Right ventricle myocardium superior (tissue), 1 donor: ENCODE data around the gene BCL2A1. TPM values are rescaled to one million over a fixed set of nuclear protein-coding genes. Genes with fewer than 3 reads are reported as not detected.
"Not testable (repeated sequence)": the region's sequence is repeated elsewhere in the genome, so short reads cannot be mapped to it uniquely, and the experiment has no call there.

ENCODE experiments used
- ATAC-seq: fragments of 200-7000 bp; cut with Tn5 transposase; one replicate; pipeline ENCODE4 v1.9.1; 2020; ENCODE audit warnings: mild to moderate bottlenecking; ENCODE audit not compliant: poor library complexity
- DNase-seq: peaks from one replicate; pipeline ENCODE4 v3.0.0-alpha.2; 2020
- intact Hi-C: fragments of 100-400 bp; cut with DNase I; formaldehyde crosslinking; loops from one replicate; pipeline ENCODE4 v1.11.2; 2022
- total RNA-seq: library from RNA; stranded (reverse); fragmentation: NEBNext Ultra II Directional; extraction: Animal tissue kit (Norgen Biotek cat#: 25700); gene quantifications from one replicate; pipeline ENCODE4 v1.2.1, GENCODE V29; 2021
- donor health status: DM: no; HTN: yes; CAD: no; lungs with severe emphysema.

The BCL2A1 gene
- total RNA-seq, 1 donor from 2014 or later = 0.43 TPM

DNA sequence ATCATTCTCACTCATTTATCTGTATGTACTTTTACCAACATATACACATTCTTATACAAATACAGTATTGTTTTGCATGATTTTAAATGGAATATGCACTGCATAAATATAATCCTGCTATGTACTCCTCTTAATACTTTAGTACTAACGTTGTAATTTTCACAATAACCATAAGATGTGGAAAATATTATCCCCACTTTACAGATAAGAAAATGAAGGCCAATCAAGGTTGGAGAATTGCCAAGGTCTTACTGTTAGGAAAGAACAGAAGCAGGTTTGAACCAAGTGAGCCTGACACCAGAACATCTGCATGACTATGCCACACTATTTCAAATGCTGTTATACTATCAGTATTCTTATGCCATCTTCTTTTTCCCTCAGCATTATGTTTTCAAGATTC is 32.9 kb downstream of the BCL2A1 start:
- DNase-seq (no peak), ATAC-seq (no peak)
- intact Hi-C loops = no loop called here

DNA sequence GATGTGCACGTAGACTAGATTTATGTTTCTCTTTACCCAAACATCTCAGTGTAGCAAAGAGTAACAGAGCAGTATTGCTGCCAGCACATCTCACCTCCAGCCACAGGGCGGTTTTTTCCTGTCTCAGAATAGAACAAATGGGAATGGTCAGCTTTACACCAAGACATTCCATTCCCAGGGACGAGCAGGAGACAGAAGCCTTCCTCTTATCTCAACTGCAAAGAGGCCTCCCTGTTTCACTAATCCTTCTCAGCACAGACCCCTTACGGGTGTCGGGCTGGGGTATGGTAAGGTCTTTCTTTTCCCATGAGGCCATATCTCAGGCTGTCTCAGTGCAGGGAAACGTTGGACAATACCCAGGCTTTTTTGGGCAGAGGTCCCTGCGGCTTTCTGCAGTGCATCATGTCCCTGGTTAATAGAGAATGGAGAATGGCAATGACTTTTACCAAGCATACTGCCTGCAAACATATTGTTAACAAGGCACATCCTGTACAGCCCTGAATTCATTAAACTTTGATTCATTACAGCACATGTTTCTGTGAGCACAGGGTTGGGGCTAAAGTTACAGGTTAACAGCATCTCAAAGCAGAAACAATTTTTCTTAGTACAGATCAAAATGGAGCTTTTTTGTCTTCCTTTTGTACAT is 35.3 kb downstream of the BCL2A1 start:
- intact Hi-C loops, ATAC-seq: not testable (repeated sequence)

DNA sequence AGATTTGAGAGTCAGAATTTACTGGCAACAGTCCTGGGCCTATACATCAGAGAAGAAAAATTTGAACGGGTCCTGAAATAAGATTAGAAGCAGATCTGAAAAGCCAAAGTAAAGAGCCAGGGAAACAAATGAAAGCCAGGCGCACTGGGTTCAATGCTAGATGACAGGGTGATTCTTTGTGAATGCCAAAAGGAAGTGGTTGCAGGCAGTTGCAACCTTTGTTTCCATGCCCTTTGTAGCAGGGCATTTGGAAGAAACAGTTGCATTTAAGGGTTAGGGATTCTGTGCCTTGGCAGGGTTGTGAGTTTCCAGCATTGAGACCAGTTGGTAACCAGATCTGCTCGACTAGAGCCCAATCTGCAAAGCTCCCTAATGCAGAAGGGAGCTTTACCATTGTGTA is 37.8 kb downstream of the BCL2A1 start:
- intact Hi-C loops = no loop called here
- ATAC-seq = no peak

More for the DNA sequence above, 35.3 kb downstream of the BCL2A1 start:
- not testable (repeated sequence) for DNase-seq

DNA sequence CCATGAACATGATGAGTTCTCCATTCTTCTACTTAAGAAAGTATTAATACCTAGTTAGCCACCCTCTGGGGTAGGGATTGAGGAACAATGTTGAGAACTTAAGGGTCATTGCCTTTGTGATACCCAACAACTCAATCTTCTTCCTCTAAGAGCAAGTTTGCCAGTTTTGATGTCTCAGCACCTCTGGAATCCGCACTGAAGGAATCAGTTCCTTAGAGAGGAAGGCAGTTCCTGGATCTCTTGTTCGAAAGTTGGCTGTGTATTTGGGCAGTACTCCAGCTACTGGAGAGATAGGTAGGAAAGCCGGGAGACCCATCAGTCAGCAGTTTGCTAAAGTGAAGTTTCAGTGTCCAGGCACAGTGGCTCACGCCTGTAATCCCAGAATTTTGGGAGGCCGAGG is 38.5 kb downstream of the BCL2A1 start:
- ATAC-seq (no peak), DNase-seq (no peak)
- intact Hi-C loops = no loop called here

More for the DNA sequence above, 37.8 kb downstream of the BCL2A1 start:
- DNase-seq = no peak

DNA sequence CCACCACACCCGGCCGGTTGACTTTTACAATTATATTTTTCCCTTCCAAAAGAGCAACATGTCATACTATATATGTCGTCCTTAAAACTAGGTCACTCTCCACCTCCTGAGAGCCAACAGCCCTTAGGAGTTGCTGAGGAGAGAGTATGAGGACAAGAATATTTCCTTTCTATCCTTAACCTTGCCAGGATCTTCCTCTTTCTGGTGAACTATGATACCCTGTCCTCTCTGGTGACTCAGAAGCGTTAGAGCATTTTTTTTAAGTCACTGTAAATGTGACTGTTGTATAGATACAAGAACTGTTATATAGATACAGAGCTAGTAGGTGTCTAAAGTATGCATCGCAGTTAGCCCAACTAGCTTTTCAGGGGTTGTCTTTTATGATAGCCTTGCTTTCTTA is 40.5 kb downstream of the BCL2A1 start:
- DNase-seq (no peak), ATAC-seq (no peak)
- intact Hi-C loops = no loop called here

DNA sequence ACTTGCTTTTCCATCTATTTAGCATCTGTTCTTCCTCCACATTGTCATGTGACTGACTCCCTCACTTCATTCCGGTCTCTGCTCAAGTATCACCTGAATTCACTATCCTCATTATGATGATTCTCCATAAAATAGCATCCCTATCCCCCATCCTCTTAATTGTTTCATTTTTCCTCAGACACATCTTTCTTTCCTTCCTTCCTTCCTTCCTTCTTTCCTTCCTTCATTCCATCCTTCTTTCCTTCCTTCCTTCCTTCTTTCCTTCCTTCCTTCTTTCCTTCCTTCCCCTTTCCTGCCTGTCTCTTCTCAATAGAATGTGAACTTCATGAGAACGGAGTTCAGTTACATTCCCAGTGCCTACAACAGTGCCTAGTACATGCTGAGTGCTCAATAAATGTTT is 41.6 kb downstream of the BCL2A1 start:
- ATAC-seq (no peak), DNase-seq (no peak)
- intact Hi-C loops = no loop called here

DNA sequence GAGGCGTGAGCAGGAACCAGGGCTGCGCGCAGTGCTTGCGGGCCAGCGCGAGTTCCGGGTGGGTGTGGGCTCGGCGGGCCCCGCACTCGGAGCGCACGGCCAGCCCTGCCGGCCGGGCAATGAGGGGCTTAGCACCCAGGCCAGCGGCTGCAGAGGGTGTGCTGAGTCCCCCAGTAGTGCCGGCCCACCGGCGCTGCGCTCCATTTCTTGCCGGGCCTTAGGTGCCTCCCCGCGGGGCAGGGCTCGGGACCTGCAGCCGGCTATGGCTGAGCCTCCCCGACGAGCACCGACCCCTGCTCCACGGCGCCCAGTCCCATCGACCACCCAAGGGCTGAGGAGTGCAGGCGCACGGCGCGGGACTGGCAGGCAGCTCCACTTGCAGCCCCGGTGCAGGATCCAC is 44.9 kb downstream of the BCL2A1 start:
- DNase-seq, ATAC-seq, intact Hi-C loops: not testable (repeated sequence)

DNA sequence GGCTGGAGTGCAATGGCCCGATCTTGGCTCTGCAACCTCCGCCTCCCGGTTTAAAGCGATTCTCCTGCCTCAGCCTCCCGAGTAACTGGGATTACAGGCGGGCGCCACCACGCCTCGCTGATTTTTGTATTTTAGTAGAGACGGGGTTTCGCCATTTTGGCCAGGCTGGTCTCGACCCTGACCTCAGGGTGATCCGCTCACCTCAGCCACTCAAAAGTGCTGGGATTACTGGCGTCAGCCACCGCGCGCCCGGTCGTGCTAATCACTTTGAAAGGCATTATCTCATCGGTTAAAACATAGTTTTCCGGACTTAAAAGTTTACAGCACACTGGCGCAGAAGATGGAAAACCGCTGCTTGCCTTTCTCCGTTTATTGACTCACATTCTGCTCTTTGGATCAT is 46.6 kb downstream of the BCL2A1 start:
- intact Hi-C loops = no loop called here
- DNase-seq (no peak), ATAC-seq (no peak)

DNA sequence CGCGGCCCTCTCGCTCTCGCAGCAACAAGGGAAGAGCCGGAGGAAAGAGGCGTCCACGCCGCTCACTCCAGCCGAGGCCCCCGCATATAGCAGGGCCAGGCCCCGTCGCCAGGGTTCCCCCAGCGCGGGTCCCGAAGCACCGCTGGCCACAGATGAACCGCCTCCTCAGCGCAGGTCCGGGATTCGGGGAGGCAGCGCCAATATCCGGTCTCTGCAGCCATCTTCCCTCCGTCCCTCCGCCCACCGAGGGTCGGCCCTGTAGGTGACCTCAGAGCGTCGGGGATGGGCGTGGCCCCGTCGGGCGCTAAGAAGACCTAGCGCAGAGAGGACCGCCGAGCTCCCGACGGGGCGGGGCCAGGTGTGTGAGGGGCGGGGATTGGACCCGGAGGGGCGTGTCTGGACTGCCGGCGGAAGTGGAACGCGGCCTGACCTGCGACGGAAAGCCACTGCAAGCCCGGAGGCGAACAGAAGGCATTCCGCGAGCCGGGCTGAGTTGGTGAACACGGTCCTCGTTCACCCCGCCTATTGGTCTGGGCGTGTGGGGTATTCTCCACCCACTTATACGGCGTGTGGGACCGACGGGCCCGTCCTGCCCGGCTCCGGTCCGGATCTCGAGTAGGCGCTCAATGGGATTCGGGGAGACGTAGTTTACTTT is 47.4 kb downstream of the BCL2A1 start:
- peak; percentile 99 for ATAC-seq
- intact Hi-C loops = no loop called here
- peak; percentile 96 for DNase-seq

DNA sequence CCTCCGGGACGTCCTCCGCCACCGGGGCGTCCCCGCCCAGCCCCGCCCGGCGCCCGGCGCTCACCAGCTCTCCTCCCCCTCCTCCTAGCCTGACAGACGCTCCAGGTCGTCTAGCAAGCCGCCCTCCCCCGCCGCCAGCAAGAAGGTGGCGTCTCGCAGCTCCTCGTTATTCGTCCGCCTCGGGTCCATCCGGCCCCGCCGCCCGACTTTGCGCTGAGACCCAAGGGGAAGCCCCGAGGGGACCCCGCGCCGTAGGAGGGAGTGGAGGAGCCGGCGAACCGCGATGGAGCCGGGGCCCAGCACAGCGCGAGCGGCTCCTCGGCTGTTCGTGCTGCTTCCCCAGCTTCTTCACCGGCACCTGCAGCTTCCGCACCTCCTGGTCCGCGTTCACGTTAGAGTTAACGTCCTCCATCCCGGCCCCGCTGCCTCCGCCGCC is 47.9 kb downstream of the BCL2A1 start:
- peak; percentile 80 for DNase-seq
- peak; percentile 85 for ATAC-seq
- intact Hi-C loops = no loop called here

DNA sequence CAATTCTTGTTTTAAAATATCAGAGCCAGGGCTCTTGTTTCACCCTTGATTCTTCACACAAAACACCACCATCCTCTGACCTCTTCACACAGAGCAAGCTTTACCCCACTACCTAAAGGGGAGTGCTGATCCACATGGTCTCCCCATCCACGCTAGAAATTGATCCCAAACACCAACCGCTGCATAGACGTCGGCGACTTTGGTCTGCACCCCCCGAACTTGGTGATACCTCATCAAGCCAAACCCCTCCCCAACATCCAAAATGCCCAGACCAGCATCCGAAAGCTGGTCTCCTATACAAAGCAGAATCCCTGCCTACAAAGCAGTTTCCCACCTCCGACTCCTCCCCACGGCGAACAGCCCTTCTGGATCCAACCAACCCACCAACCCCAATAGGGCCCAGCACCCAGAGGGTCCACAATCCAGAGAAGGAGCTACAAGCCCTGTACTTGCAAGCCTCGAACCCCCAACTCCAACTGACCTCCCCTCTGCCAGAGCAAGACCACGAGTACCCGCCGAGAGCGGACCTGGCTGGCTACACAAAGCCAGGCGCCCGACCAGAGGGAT is 48.4 kb downstream of the BCL2A1 start:
- ATAC-seq (no peak), DNase-seq (no peak)
- intact Hi-C loops = no loop called here

DNA sequence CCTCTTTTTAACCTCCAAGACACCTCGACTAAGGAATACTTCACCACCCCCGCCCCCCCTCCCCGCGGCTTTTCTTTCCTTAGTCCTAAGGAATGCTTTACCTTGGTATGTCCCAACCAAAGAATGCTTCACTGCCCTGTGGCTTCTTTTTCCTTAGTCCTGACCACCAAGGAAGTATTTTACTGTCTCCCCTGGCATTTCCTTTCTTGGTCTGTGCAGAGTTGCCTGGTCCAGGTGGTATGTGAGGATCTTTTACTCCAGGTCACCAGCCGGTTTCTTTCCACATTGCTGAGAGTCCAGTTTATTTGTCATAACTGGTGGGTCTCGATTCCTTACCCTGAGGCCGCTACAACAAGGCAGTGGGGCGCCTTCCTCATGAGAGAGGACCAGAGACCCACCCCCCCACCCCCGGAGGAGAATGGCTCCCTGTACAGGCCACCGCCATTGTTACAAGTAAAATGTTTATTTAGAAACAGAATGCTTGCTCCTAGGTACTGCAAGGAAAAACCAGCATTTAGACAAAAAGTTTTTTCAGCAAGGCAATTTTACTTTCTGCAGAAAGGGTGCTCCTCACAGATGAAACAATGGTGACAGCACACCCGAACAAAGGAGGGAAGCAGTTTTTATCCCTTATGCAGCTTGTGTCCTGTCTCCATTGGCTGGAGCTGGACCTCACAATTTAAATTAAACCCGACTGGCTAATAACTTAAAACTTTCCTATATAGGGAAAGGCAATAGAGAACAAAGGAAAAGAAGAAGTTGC is 51.1 kb downstream of the BCL2A1 start:
- ATAC-seq (no peak), DNase-seq (no peak)
- intact Hi-C loops = no loop called here

DNA sequence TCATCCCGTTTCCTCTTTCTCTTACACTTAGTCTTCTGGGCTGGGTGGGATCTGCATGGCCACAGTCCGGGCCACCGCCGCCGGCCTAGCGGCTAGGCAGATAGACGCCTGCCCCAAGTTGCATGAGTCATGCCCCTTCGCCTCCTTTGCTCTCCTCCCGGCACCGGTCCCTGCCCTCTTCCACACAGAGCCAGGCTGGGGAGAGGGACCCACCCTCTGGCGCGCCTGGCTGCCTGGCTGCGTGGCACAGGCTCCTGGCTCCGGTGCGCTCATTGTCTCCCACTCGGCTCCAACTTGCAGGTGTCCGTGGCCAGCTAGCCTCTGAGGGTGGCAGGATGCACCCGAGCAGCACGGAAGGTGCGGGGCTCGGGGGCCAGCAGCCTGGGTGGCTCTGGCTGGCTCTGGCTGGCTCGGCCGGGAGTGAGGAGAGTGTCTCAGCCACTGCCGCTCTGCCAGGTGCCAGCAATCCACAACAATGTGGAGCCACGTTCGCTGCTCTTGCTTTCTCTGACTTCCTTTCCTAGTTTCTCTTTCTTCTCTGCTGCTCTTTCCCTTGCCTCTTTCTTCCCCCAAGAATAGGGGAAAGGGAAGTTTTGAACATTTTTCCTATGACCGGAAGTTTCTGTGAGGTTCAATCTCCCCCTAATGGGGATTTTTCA is 51.8 kb downstream of the BCL2A1 start:
- ATAC-seq (no peak), DNase-seq (no peak)
- intact Hi-C loops = no loop called here

DNA sequence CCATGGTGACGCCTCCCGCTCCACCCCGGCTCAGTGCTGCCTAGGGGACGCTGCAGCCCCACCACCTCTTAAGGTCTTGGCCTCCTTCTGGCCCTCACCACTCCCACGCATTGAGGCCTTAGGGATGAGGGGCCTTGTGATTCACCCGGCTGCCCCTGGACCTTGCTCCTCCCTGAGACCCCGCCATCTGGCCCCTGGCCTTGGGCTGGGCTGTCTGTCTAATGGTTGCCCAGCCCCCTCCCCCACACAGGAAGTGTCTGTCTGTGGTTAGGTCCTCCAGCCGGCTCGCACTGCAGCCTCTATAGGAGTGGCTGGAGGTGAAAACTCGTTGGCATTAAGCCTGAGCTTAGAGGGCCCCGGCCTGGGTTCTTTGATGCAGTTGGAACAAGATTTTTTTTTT is 52.7 kb downstream of the BCL2A1 start:
- ATAC-seq (no peak), DNase-seq (no peak)
- intact Hi-C loops = no loop called here

DNA sequence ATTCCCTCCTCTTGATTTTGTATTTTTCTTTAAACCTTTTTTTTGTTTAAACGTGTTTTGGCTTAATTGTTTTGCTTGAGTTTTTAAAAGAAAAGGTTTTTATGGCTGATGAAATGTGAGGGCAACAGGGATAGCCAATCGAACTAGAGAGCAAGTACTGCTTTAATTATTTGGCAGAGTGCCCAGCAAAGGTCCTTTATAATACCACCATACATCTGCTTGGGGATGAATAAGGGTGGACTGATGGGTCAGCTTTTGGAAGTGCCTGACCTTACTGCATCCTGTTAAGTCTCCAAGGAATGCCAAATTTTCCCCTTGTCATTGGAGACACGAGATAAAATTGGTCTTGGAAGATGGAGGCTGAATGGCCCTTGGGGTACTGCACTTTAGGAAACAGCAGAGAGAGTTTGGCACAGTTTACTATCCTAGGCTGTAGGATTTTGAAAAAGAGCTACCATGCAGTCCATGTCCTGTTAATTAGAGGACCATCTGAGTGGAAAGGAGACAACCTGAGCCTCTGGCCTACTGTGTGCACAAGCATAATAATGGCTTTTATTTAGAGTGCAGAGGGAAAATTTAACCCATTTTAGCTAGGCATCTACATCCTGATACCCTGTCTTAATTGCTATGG is 54.4 kb downstream of the BCL2A1 start:
- DNase-seq (no peak), ATAC-seq (no peak)
- intact Hi-C loops = no loop called here

DNA sequence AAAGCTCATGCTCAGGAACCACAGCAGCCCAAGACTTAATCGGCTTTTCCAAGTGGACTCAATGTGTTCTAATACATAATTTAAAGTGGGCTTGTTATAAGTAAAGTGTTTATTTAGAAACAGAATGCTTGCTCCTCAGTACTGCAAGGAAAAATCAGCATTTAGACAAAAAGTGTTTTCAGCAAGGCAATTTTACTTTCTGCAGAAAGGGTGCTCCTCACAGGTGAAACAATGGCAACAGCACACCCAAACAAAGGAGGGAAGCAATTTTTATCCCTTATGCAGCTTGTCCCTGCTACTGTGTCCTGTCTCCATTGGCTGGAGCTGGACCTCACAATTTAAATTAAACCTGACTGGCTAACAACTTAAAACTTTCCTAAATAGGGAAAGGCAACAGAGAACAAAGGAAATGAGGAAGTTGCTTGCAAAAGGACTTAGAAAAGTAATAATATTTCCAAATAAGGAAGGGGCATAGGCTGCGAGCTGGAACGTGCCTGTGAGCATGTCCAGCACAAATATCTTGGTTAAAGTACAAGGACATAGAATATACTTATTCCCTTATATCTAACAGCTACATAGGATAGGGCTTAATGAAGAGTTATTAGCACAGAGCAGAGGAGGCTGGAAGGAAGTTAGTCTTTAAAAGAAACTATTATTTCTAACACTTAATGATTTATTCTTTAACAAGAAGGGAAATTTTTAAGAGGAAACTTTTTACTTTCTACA is 55.1 kb downstream of the BCL2A1 start:
- ATAC-seq, intact Hi-C loops, DNase-seq: not testable (repeated sequence)

DNA sequence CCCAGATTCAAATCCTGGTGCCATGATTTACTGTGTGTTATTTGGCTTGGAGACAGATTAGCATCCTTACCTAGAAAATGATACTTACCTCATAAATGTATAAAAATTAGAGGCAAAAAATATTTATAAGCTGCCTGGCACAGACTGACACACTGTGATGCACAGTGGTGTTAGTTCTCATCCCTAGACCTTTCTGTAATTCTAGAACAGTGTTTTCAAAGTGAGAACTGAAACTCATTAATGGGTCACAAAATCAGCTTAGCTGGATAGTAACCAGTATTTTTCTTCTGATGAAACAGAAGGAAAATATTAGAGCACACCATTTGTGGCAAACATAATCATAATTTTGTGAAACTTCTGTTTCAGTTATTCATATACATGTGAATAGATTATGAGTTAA is 56.3 kb downstream of the BCL2A1 start:
- intact Hi-C loops = no loop called here
- ATAC-seq (no peak), DNase-seq (no peak)
